ENCODE data around the gene NRXN2.

NRXN2 gene

DNA sequence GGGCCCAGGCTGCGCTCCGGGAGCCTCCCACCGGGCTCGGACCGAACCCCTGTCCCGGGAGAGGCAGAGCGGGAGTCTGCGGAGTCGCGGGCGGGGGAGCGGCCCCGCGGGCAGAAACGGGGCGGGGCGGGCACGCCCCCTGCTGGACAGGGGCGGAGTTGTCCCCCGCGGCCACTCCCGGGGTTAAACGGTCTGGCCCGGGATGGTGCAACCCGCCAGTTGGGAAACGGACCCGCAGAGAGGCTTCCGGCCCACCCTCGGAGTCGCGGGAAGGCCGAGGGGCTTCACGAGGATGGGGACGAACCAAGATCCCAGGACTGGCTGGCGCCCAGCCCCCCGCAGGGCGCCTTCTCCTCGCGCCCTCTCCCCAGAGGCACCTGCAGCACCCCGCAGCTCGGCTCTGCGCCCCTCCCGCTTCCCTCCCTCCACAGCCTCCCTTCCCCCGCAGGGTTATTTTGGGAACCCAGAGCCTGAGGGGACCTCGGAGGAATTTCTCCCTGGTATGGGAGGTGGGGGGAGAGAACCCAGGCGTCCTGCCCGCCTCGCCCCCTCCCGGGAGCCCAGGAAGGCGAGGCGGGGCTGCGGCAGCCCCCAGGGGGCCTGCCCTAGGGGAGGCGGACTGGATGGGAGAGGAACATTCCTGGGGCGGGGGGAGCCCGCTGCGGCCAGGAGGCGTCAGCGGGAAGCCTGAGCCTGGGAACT lies 20.0 kb upstream of the NRXN2 start:
- ATAC-seq (replicated peaks) = peak; percentile 31 to 40
- Mint-ChIP-seq H3K4me3 (peak overlapping the region; percentile 86 to 90), H3K9me3 (no peaks in the 10 kb centered on the region), H3K27me3 (no peaks in the 10 kb centered on the region), H3K36me3 (peaks cover 4 to 5% of the 10 kb centered on the region in 2 donors), H3K27ac (no peak overlapping the region), H3K4me1 (peaks cover 40 to 54% of the 10 kb centered on the region in 2 donors)
- DNase-seq = peak; percentile 69

- peak overlapping the region; percentile 82 to 86 for H3K4me3 Mint-ChIP-seq
- DNase-seq (no peak), ATAC-seq (replicated peaks) (peak; percentile 21 to 38)
- H3K4me1 Mint-ChIP-seq = peaks cover 40 to 53% of the 10 kb centered on the region in 2 donors
- H3K9me3 Mint-ChIP-seq = no peaks in the 10 kb centered on the region
- H3K27me3 Mint-ChIP-seq = no peaks in the 10 kb centered on the region
- H3K27ac Mint-ChIP-seq = peak overlapping the region; percentile 69
- H3K36me3 Mint-ChIP-seq = peaks cover 2 to 4% of the 10 kb centered on the region in 2 donors
Measured at GRCh38 chr11:64742087-64742888, 19.3 kb upstream of the NRXN2 start.

DNA sequence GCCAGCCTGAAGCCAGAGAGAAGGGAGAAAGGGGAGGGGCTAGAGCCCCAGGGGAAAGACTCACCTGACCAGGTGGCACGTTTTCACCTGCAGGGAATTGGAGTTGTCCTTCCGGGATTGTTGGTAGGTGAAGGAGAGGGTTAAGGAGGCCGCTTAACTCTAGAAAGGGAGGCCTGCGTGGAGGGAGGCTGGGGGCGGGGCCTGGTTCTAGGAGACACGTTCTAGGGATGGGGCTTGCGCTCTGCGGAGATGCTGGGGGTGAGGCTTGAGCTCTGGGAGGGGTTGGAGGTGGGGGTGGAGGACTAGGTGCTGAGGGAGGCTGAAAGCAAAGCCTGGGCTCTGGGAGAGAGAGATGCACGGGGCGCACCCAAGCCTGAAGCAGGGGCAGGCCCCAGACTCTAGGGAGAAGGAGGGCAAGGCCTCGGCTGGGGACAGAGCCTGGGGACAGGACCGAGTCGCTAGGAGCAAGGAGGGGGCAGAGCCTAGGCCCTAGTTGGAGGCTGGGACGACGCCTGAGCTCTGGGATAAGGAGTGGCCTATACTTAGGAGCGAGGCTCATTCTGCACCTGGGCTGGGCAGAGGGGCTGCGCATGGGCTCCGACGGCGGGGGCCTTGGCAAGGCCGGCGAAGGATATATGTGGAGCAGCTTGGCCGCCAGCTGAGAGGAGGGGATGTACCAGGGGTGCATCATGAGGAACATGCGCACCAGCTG lies 18.5 kb upstream of the NRXN2 start:
- DNase-seq = no peak
- Mint-ChIP-seq H3K4me3 (peak overlapping the region; percentile 82 to 86), H3K27me3 (no peaks in the 10 kb centered on the region), H3K27ac (peak overlapping the region; percentile 51), H3K36me3 (peaks cover 4 to 6% of the 10 kb centered on the region in 2 donors), H3K4me1 (peaks cover 41 to 61% of the 10 kb centered on the region in 2 donors), H3K9me3 (no peaks in the 10 kb centered on the region)
- ATAC-seq (replicated peaks) = no peak

DNA sequence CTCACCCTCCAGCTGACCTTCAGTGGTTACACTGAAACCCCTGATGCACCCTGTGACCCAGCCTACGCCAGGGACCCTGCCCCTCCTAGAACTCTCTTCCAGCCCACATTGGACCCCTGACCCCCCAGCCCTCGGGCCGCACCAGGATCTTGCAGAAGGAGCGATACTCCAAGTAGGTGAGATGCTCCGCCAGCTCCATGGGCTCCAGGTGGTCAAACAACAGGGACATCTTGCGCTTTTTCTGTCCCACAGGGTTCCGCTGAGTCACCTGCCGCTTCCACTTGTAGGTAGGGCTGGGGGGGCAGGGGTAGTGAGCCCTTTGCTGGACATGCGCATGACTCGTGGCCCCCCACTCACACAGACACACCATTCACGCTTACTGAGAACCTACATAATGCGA lies 16.9 kb upstream of the NRXN2 start:
- ATAC-seq (replicated peaks) (no peak), DNase-seq (no peak)
- Mint-ChIP-seq H3K4me1 (peaks cover 47 to 68% of the 10 kb centered on the region in 2 donors), H3K4me3 (no peak overlapping the region), H3K27ac (peak overlapping the region; percentile 53), H3K27me3 (no peaks in the 10 kb centered on the region), H3K9me3 (no peaks in the 10 kb centered on the region), H3K36me3 (peaks cover 6 to 10% of the 10 kb centered on the region in 2 donors)

GRCh38 chr11:64736654-64737053 lies 13.7 kb upstream of the NRXN2 start:
- H3K36me3 Mint-ChIP-seq = peaks cover 6 to 12% of the 10 kb centered on the region in 2 donors
- peak overlapping the region; percentile 22 for H3K27ac Mint-ChIP-seq
- peaks cover 38 to 59% of the 10 kb centered on the region in 2 donors for H3K4me1 Mint-ChIP-seq
- H3K4me3 Mint-ChIP-seq = no peak overlapping the region
- no peaks in the 10 kb centered on the region for H3K27me3 Mint-ChIP-seq
- ATAC-seq (replicated peaks) (no peak), DNase-seq (no peak)
- no peaks in the 10 kb centered on the region for H3K9me3 Mint-ChIP-seq

DNA sequence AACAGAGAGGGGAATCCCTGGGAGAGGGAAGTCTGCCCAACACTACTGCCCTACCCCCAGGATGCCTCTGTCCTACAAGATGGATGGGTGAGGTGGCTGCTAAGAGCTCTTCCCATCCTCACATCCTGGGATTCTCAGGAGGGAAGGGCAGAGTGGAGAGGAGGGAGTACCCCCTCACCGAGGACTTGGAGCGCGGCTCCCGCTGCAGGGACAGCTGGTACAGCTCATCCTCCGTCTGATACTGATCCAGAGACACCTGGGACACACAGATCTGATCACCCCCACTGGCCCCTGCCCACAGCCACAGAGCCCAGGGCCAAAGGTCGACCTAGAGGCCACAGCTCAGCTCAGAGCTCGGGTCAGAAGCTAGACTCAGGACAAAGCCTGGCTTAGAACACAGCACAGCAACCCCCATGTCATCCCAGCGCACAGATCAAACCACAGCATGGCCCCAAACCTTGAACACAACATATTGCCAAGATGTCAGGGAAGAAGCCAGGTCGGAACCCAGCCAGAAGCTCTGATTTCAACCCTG lies 12.8 kb upstream of the NRXN2 start:
- peak in 1 of 2 donors; percentile 57 for ATAC-seq (replicated peaks)
- Mint-ChIP-seq H3K4me1 (peaks cover 32 to 56% of the 10 kb centered on the region in 2 donors), H3K36me3 (peaks cover 6 to 12% of the 10 kb centered on the region in 2 donors), H3K9me3 (no peaks in the 10 kb centered on the region), H3K4me3 (no peak overlapping the region), H3K27ac (peak overlapping the region; percentile 79), H3K27me3 (no peaks in the 10 kb centered on the region)
- no peak for DNase-seq

DNA sequence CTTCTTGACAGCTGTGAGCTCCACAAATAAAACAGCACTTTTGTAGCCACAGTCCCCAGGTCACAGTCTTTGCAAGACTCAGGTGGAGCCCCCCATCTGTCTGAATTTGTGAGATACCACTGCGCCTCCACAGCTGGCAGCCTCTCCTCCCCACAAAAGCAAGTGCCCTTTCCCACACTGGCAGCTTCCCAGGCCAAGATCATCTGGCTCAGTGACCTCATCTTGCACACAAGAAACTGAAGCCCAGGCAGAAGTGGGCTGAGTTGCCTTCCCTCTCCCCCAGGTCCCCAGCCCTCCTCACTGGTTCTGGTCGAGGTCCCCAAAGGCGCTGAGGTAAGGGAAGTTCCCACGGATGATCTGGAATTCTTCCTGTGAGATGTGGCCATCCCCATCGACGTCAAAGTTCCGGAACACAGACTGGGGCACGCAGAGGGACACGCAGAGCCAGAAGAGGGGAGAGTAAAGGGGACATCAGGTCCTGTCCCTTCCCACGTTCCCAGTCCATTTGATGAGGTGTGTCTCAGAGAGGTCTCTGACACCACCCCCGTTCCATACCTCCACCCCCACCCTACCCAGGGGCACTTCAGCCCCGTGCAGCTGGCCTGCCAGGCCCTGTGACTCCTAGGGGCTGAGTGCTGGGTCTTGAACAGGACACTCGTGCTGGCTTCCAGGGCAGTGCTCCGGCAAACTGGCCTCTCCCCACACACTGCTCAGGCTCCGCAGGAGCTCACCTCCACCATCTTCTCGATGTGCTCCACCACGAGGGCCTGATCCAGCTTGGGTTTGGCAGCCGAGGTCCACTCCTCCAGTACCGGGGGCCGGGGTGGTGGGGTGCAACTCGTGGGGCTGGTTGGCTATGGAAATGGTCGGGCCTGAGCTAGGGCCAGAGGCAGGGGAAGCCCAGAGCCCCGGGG lies 12.1 kb upstream of the NRXN2 start:
- H3K27ac Mint-ChIP-seq = peak overlapping the region; percentile 79
- ATAC-seq (replicated peaks) = no peak
- peaks cover 29 to 49% of the 10 kb centered on the region in 2 donors for H3K4me1 Mint-ChIP-seq
- no peak for DNase-seq
- no peaks in the 10 kb centered on the region for H3K9me3 Mint-ChIP-seq
- H3K36me3 Mint-ChIP-seq = peaks cover 6 to 12% of the 10 kb centered on the region in 2 donors
- no peak overlapping the region for H3K4me3 Mint-ChIP-seq
- no peaks in the 10 kb centered on the region for H3K27me3 Mint-ChIP-seq

DNA sequence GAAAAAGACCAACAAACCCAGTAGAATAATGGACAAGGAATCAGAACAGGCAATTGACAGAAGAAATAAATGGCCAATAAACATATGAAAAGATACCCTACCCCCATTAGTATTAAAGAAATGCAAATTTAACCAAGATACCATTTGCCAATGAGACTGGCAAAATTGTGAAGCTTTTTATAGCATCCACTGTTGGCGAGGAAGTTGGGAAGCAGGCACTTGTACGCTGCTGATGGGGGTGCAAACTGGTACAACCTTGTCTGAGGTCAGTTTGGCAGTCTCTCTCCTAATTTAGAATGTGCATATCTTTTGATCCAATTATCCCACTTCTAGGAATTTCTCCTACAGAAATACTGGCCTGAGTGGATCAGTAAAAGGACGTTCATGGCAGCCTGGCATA lies 8.6 kb upstream of the NRXN2 start:
- DNase-seq = no peak
- Mint-ChIP-seq H3K27ac (no peak overlapping the region), H3K4me1 (peaks cover 22 to 34% of the 10 kb centered on the region in 2 donors), H3K27me3 (no peaks in the 10 kb centered on the region), H3K4me3 (no peak overlapping the region), H3K9me3 (no peaks in the 10 kb centered on the region), H3K36me3 (peaks cover 6 to 13% of the 10 kb centered on the region in 2 donors)
- no peak for ATAC-seq (replicated peaks)

DNA sequence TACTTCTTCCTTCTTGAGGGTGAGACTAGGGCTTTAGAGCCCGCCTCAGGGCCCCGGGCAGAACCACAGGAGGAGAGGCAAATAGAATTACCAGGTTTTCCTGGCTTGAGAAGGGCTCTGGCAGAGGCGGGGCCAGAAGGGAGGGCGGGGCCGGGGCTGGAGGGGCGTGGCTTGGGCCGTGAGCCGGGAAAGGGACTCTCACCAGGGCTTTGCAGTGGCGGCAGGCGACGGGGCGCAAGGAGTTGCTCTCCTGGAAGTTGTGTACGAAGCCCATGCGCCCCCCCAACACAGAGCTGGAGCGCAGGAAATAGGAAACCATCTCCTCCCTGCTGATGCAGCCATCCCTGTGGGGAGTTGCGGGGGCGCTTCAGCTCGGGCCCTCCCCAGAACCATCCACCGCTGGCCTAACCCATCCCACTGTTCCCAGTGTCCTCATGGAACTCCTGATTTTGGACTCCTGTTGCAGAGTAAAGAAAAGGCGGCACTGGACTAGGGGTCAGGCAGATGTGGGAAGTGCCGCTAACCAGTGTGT lies 6.9 kb upstream of the NRXN2 start:
- Mint-ChIP-seq H3K27me3 (no peaks in the 10 kb centered on the region), H3K4me3 (no peak overlapping the region), H3K9me3 (no peaks in the 10 kb centered on the region), H3K27ac (no peak overlapping the region), H3K36me3 (peaks cover 6 to 8% of the 10 kb centered on the region in 2 donors), H3K4me1 (peaks cover 13 to 26% of the 10 kb centered on the region in 2 donors)
- ATAC-seq (replicated peaks) (peak in 1 of 2 donors; percentile 52), DNase-seq (no peak)

- DNase-seq = no peak
- Mint-ChIP-seq H3K36me3 (peaks cover 5 to 6% of the 10 kb centered on the region in 2 donors), H3K9me3 (no peaks in the 10 kb centered on the region), H3K27ac (no peak overlapping the region), H3K4me3 (no peak overlapping the region), H3K4me1 (peaks cover 19 to 30% of the 10 kb centered on the region in 2 donors), H3K27me3 (no peaks in the 10 kb centered on the region)
- ATAC-seq (replicated peaks) = no peak
Measured at GRCh38 chr11:64728757-64729365, 5.9 kb upstream of the NRXN2 start.

- Mint-ChIP-seq H3K27me3 (peaks cover 7 to 10% of the 10 kb centered on the region in 2 donors), H3K36me3 (peaks cover 5 to 6% of the 10 kb centered on the region in 2 donors), H3K27ac (no peak overlapping the region), H3K4me1 (peaks cover 21 to 36% of the 10 kb centered on the region in 2 donors), H3K9me3 (no peaks in the 10 kb centered on the region), H3K4me3 (no peak overlapping the region)
- no peak for DNase-seq
- ATAC-seq (replicated peaks) = no peak
Measured at GRCh38 chr11:64726867-64727530, 4.0 kb upstream of the NRXN2 start.

DNA sequence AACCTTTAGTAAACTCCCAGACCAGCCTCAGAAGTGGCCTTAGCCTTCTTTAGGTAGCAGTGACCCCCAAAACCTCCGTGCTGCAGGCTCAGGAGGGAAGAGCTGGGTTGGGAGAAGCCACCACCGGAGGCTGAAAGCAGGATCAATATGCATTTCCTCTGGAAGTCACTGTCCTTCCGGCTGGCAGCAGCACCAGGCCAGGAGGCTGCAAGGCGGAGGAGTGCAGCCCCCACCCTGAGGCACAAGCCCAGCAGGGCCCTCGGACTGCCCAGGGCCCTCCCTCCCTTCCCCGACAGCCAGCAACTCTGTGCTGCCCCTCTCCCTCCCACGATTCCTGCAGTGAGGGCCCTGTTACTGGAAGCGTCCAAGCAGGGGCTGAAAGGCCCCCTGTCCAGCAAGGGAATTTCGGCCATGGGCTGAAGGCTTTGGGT lies 3.2 kb upstream of the NRXN2 start:
- Mint-ChIP-seq H3K27me3 (peaks cover 11 to 13% of the 10 kb centered on the region in 2 donors), H3K4me1 (peaks cover 21 to 38% of the 10 kb centered on the region in 2 donors), H3K36me3 (peaks cover 5 to 6% of the 10 kb centered on the region in 2 donors), H3K4me3 (no peak overlapping the region), H3K27ac (no peak overlapping the region), H3K9me3 (no peaks in the 10 kb centered on the region)
- ATAC-seq (replicated peaks) = no peak
- DNase-seq = no peak

Measured in stimulated activated naive B cell treated with anti-CD40 and anti-IgM and Interleukin-4, amounts not matched to agents 10 μg/mL and 1 μg/mL and 100 μg/mL, for 72 hours (primary cell).